ENCODE results near the gene ECE1. TPM values are rescaled to one million over a fixed set of nuclear protein-coding genes. Genes with fewer than 3 reads are reported as not detected.
A peak's percentile ranks its signal among the peaks of the same experiment; 100 is the strongest.

The ECE1 gene
- total and polyA plus RNA-seq, 2 of the 8 experiments (the other 6 are each of a cell fraction or from before 2014, with no cell fraction given), result 21.4 to 36.8 TPM

DNA sequence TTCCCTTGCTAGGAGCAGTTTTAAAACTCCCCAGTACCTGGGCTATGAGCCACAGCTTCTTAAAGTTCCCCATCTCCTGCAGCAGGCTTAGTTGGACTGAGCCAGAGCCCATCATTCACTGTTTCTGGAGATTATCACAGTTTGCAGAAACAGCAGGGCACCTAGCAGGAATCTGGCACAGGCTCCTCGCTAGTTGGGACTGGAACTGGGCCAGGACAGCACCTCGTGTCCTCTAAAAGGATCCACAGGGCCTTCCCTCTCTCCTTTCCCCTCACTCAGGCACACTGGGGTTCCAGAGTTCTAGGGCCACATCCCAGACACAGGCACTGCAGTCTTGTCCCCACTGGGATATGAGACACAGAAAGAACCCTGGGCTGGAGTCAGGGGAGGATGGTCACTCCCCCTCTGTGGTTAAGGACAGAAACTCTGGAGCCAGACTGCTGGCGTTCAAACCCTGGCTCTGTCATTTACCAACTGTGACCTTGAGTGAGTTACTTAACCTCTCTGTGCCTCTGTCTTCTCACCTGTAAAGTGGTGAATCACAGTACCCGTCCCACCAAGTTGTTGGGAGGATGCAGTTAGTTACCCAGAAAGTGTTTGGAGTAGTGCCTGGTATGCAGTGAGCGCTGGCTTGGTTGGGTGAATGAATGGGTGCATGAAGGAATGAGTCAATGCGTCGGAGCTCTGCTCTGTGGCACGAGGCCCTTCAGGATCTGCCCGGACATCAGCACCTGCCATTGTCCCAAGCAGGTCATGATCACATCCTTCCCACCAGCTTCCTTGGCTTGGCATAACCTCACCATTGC lies 18.8 kb upstream of the ECE1 start:
- Histone ChIP-seq H4K20me1 (replicated peaks in 1 of 2; ENCODE audit: control insufficient read depth in 1 of 2, insufficient read depth in 2 of 2, low read length in 2 of 2) (peaks cover 0 to 1% of the 10 kb centered on the region in 2 experiments), H3K23ac (ENCODE audit: insufficient read length) (no peak overlapping the region), H3K9ac (replicated peaks in 1 of 4; ENCODE audit: extremely low read depth in 1 of 4, low read depth in 3 of 4, low read length in 3 of 4) (no peak overlapping the region), H3K79me1 (ENCODE audit: low read depth, low read length) (peaks cover 9% of the 10 kb centered on the region), H3K9me3 (ENCODE audit: insufficient read depth in 2 of 2, low read depth in 1 of 2, low read length in 1 of 2) (no peaks in the 10 kb centered on the region; a peak in 1 of 4 replicates), H3K56ac (replicated peaks; ENCODE audit: insufficient read length, low read depth, low read length) (no peak overlapping the region), H3K27me3 (replicated peaks in 1 of 4; ENCODE audit: control insufficient read depth in 3 of 4, extremely low read depth in 1 of 4, insufficient read depth in 3 of 4, low read length in 3 of 4) (no peaks in the 10 kb centered on the region), H4K91ac (replicated peaks; ENCODE audit: insufficient read length, low read length) (peak overlapping the region; percentile 75), H3K14ac (ENCODE audit: insufficient read length) (no peak overlapping the region), H2BK20ac (ENCODE audit: low read length) (peak overlapping the region; percentile 84; the same call in 1 of the 2 replicates), H2BK12ac (ENCODE audit: low read depth, low read length) (peak overlapping the region; percentile 45; the same call in 1 of the 2 replicates), H2BK5ac (ENCODE audit: low read depth, low read length) (peak overlapping the region; percentile 45; the same call in 1 of the 2 replicates), H2BK15ac (ENCODE audit: low read length) (no peak overlapping the region), H4K5ac (ENCODE audit: insufficient read length, low read depth, low read length) (no peak overlapping the region), H2AK5ac (ENCODE audit: low read depth, low read length) (0 out of 2 replicates have a peak overlapping the region, but pooled peaks have one; percentile 10), H3K4me1 (replicated peaks in 1 of 4; ENCODE audit: control insufficient read depth in 3 of 4, insufficient read depth in 4 of 4, low read length in 3 of 4) (peaks cover 15 to 40% (median 22%) of the 10 kb centered on the region in 4 experiments), H3K23me2 (ENCODE audit: low read depth, low read length) (no peaks in the 10 kb centered on the region), H3K18ac (ENCODE audit: extremely low read depth, low read length) (0 out of 2 replicates have a peak overlapping the region, but pooled peaks have one; percentile 42), H3K36me3 (ENCODE audit: control insufficient read depth in 2 of 4, insufficient read depth in 4 of 4, low read length in 3 of 4) (no peaks in the 10 kb centered on the region), H3K79me2 (ENCODE audit: control insufficient read depth in 1 of 2, insufficient read depth in 2 of 2, low read length in 2 of 2) (0 out of 4 replicates have a peak, but pooled peaks cover 0 to 2% of the 10 kb centered on the region in 2 experiments), H2AFZ (ENCODE audit: low read length) (no peak overlapping the region), H3K4me2 (ENCODE audit: insufficient read depth in 1 of 2, low read depth in 2 of 2, low read length in 2 of 2) (peak overlapping the region in 1 of 2 experiments; percentile 49; a peak in 2 of 4 replicates), H3K4ac (replicated peaks; ENCODE audit: insufficient read length, low read depth, low read length) (no peak overlapping the region), H3K27ac (ENCODE audit: low read depth, low read length) (no peak overlapping the region), H3K4me3 (ENCODE audit: extremely low read depth in 1 of 4, insufficient read depth in 2 of 4, low read depth in 3 of 4, low read length in 4 of 4) (no peak overlapping the region), H4K8ac (ENCODE audit: extremely low read depth, insufficient read depth, low read length) (no peak overlapping the region), H2BK120ac (replicated peaks; ENCODE audit: low read depth, low read length) (peak overlapping the region; percentile 21)
- FAIRE-seq (no peak), DNase-seq (ENCODE audit: low read depth in 1 of 2, low spot score in 2 of 2) (no peak)
- ChIA-PET CTCF (ENCODE audit: partially characterized antibody) (interaction anchor here (0.7 to 13.2 kb wide), 13 partner anchors 8 to 92 kb away, joined by 3 to 168 read pairs (median 4); no protein-coding TSS in a partner anchor), POLR2A (ENCODE audit: partially characterized antibody) (interaction anchor here (0.9 to 1.5 kb wide), 2 partner anchors 9 to 17 kb away, joined by 3 to 4 read pairs; no protein-coding TSS in a partner anchor)
- WGBS, 2 experiments (ENCODE audit: extremely low coverage in 1 of 2, insufficient coverage in 1 of 2, insufficient read length in 1 of 2, insufficient replicate concordance in 2 of 2, low coverage in 1 of 2, low lambda C conversion rate in 2 of 2, missing lambda C conversion rate in 1 of 2), result 83% methylated on average over 9 of the region's 9 CpGs; no CpG with 5 or more reads in 1 of the 2 experiments
- TF ChIP-seq RXRA (IDR thresholded peaks at IDR 0.05; ENCODE audit: insufficient read depth, low read depth, low read length), result no peak
- TF ChIP-seq, protein P1, sequence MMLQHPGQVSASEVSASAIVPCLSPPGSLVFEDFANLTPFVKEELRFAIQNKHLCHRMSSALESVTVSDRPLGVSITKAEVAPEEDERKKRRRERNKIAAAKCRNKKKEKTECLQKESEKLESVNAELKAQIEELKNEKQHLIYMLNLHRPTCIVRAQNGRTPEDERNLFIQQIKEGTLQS (IDR thresholded peaks at IDR 0.05; ENCODE audit: insufficient read depth, low read depth, low read length), result no peak
- no peak for TF ChIP-seq CREB1 (IDR thresholded peaks at IDR 0.05)
- TF ChIP-seq MAFK (IDR thresholded peaks at IDR 0.05; ENCODE audit: low read depth, low read length), result no peak
- TF ChIP-seq YY1 (IDR thresholded peaks at IDR 0.05; ENCODE audit: low read depth, low read length), result no peak
- no peak for TF ChIP-seq SIRT6 (IDR thresholded peaks at IDR 0.05; ENCODE audit: low read length)
- TF ChIP-seq GTF2F1 (IDR thresholded peaks at IDR 0.05; ENCODE audit: borderline replicate concordance, low read depth, low read length), result no peak
- TF ChIP-seq CBX5 (IDR thresholded peaks at IDR 0.05; ENCODE audit: low read depth, low read length), result no peak
- no peak for TF ChIP-seq MAX (IDR thresholded peaks at IDR 0.05)
- TF ChIP-seq FOSL1 (IDR thresholded peaks at IDR 0.05; ENCODE audit: insufficient read depth, low read depth, low read length), result no peak
